GM21515 (cell line): Measurements from ENCODE around the gene SORCS2.

Experiments
- ATAC-seq: cut with Tn5 transposase; IDR thresholded peaks from one replicate; pipeline ENCODE4 v1.9.1; 2021; ENCODE audit not compliant: unreplicated experiment

SORCS2 gene

GRCh38 chr4:7334521-7335275, 142.4 kb downstream of the SORCS2 start:
- no peak for ATAC-seq

GRCh38 chr4:7335344-7336066, 143.2 kb downstream of the SORCS2 start:
- ATAC-seq, result no peak

GRCh38 chr4:7336067-7336569, 143.8 kb downstream of the SORCS2 start:
- ATAC-seq, result no peak

- no peak for ATAC-seq
Observed at GRCh38 chr4:7336732-7337131, 144.4 kb downstream of the SORCS2 start.

- no peak for ATAC-seq
Observed at GRCh38 chr4:7337196-7338058, 145.1 kb downstream of the SORCS2 start.

- ATAC-seq, result no peak
Observed at GRCh38 chr4:7338059-7338452, 145.7 kb downstream of the SORCS2 start.

GRCh38 chr4:7338876-7339623, 146.7 kb downstream of the SORCS2 start:
- ATAC-seq, result no peak

GRCh38 chr4:7339751-7340552, 147.6 kb downstream of the SORCS2 start:
- no peak for ATAC-seq

- no peak for ATAC-seq
Observed at GRCh38 chr4:7340553-7341433, 148.5 kb downstream of the SORCS2 start.

- ATAC-seq, result no peak
Observed at GRCh38 chr4:7341491-7342222, 149.3 kb downstream of the SORCS2 start.

GRCh38 chr4:7342223-7343080, 150.1 kb downstream of the SORCS2 start:
- no peak for ATAC-seq

GRCh38 chr4:7343081-7343655, 150.8 kb downstream of the SORCS2 start:
- no peak for ATAC-seq

- no peak for ATAC-seq
Observed at GRCh38 chr4:7343950-7344349, 151.6 kb downstream of the SORCS2 start.

GRCh38 chr4:7344636-7345155, 152.4 kb downstream of the SORCS2 start:
- no peak for ATAC-seq

- no peak for ATAC-seq
Observed at GRCh38 chr4:7347981-7348380, 155.6 kb downstream of the SORCS2 start.
